ENCODE measurements around the gene DAND5.

DAND5 gene, protein sequence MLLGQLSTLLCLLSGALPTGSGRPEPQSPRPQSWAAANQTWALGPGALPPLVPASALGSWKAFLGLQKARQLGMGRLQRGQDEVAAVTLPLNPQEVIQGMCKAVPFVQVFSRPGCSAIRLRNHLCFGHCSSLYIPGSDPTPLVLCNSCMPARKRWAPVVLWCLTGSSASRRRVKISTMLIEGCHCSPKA

DNA sequence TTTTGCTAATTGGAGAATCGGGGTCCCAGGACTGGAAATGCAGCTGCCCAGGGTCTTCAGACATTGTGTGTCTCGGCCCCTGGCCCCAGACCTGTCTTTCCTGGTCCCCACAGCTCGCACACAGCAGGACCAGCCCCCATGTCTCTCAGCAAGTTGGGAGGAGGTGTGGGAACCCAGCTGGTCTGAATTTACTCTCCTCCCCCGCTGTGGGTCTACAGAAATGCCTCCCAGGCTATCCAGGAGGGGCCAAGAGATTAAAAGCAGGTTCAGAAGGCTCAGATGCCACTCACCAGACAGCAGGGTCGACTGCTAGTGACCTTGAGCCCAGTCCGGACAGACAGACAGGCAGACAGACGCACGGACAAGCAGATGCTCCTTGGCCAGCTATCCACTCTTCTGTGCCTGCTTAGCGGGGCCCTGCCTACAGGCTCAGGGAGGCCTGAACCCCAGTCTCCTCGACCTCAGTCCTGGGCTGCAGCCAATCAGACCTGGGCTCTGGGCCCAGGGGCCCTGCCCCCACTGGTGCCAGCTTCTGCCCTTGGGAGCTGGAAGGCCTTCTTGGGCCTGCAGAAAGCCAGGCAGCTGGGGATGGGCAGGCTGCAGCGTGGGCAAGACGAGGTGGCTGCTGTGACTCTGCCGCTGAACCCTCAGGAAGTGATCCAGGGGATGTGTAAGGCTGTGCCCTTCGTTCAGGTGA lies at the start of gene DAND5:
TSS of gene DAND5 (plus strand) at position 285 of the 697 bp plus-strand sequence. CDS start at position 370, 85 bp downstream.
- no peak for DNase-seq (ENCODE audit: low read depth)
- no peak within 1 kb of the TSS for H3K4me3 ChIP-seq (ENCODE audit: low read depth, low read length)

DNA sequence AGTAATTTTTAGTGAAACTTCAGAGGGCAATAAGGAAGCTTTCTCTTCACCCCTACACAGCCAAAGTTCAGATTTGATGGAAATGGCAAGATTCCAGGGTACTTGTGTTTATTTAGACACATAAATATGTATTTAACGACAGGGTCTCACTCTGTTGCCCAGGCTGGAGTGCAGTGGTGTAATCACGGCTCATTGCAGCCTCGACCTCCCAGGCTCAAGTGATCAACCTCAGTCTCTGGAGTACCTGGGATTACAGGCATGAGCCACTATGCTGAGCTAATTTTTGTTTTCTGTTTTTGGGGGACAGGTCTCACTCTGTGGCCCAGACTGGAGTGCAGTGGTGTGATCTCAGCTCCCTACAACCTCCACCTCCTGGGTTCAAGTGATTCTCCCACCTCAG lies 48.3 kb upstream of the DAND5 start:
- no peak overlapping the region for H3K4me3 ChIP-seq (ENCODE audit: low read depth, low read length)
- TF ChIP-seq, protein P1, sequence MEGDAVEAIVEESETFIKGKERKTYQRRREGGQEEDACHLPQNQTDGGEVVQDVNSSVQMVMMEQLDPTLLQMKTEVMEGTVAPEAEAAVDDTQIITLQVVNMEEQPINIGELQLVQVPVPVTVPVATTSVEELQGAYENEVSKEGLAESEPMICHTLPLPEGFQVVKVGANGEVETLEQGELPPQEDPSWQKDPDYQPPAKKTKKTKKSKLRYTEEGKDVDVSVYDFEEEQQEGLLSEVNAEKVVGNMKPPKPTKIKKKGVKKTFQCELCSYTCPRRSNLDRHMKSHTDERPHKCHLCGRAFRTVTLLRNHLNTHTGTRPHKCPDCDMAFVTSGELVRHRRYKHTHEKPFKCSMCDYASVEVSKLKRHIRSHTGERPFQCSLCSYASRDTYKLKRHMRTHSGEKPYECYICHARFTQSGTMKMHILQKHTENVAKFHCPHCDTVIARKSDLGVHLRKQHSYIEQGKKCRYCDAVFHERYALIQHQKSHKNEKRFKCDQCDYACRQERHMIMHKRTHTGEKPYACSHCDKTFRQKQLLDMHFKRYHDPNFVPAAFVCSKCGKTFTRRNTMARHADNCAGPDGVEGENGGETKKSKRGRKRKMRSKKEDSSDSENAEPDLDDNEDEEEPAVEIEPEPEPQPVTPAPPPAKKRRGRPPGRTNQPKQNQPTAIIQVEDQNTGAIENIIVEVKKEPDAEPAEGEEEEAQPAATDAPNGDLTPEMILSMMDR (IDR thresholded peaks at IDR 0.05; ENCODE audit: control insufficient read depth, extremely low read depth, insufficient read depth): no peak
- no peak for DNase-seq (ENCODE audit: low read depth)

More for the DNA sequence above, at the start of gene DAND5:
- TF ChIP-seq, protein P1 (IDR thresholded peaks at IDR 0.05; ENCODE audit: control insufficient read depth, extremely low read depth, insufficient read depth): no peak

DNA sequence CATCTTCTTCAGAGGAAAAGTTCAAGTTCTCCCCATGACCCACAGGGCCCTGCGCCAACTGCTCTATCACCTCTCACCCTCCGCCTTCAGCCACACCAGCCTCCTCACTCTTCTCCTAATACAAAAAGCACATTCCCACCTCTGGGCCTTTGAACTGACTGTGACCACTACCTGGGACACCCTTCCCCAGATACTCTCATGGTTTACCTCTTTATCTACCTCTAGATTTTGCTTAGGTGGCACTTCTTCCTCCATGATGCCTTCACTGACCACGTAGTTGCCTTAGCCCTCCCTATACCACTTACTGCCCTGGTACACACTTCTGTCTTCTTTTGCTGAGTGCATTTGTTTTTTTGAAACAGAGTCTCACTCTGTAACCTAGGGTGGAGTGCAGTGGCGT lies 46.4 kb upstream of the DAND5 start:
- no peak overlapping the region for H3K4me3 ChIP-seq (ENCODE audit: low read depth, low read length)
- no peak for DNase-seq (ENCODE audit: low read depth)
- TF ChIP-seq, protein P1 (IDR thresholded peaks at IDR 0.05; ENCODE audit: control insufficient read depth, extremely low read depth, insufficient read depth): no peak

DNA sequence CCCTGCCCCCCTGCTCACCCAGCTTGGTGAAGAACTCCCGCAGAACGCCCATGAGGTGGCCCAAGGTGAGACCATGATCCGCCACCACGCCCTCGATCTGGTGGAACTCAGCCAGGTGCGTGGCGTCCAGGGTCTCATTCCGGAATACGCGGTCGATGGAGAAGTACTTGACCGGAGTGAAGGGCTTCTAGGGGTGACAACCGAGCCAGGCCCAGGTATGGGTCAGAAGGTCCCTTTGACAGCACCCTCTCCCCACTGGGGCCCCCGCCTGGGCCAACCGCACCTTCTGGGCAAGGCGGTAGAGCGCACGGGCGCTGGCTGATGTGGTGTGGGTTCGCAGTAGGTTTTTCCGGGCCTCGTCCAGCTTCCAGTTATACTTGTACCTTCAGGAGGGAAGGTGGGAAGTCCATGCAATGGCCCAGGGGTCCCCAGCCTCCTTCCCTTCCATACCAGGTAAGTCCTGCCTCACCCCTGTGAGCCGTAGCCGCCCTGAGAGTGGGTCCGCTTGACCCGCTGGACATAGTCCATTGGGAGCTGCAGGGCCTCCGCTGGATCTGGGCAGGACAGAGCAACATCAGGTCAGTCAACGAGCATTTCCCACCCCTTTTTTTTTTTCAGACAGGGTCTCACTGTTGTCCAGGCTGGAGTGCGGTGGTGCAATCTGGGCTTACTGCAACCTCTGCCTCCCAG lies 44.6 kb upstream of the DAND5 start:
- TF ChIP-seq, protein P1 (IDR thresholded peaks at IDR 0.05; ENCODE audit: control insufficient read depth, extremely low read depth, insufficient read depth): no peak
- no peak overlapping the region for H3K4me3 ChIP-seq (ENCODE audit: low read depth, low read length)
- no peak for DNase-seq (ENCODE audit: low read depth)

DNA sequence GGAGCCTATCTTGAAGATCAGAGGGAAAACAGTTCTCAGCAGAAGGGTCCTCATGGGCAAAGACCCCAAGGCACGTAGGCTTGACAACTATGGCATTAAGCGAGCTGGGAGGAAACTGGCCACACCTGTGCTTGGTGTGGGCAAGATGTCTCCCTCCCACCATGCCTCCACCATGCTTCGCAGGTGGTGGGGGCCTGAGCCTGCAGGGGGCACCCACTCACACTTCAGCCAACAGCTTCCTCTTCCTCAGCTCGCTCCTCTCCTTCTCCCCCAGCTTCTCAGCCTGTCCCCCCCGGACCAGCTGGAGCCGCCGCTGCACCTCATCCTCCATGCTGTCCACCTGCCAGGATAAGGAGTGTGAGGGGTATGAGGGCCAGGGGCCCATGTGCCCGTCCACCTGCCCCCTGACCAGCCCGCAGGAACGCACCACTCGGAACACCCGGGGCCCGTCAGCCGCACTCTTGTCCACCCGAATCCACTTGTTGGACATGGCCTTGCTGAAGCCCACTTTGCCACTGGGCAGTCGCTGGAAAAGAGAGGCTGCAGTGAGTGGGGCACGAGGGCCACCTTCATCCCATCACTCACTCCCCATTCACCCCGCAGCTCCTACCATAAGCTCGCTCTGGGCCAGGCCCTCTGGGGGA lies 39.3 kb upstream of the DAND5 start:
- TF ChIP-seq, protein P1 (IDR thresholded peaks at IDR 0.05; ENCODE audit: control insufficient read depth, extremely low read depth, insufficient read depth): no peak
- no peak overlapping the region for H3K4me3 ChIP-seq (ENCODE audit: low read depth, low read length)
- DNase-seq (ENCODE audit: low read depth): no peak

DNA sequence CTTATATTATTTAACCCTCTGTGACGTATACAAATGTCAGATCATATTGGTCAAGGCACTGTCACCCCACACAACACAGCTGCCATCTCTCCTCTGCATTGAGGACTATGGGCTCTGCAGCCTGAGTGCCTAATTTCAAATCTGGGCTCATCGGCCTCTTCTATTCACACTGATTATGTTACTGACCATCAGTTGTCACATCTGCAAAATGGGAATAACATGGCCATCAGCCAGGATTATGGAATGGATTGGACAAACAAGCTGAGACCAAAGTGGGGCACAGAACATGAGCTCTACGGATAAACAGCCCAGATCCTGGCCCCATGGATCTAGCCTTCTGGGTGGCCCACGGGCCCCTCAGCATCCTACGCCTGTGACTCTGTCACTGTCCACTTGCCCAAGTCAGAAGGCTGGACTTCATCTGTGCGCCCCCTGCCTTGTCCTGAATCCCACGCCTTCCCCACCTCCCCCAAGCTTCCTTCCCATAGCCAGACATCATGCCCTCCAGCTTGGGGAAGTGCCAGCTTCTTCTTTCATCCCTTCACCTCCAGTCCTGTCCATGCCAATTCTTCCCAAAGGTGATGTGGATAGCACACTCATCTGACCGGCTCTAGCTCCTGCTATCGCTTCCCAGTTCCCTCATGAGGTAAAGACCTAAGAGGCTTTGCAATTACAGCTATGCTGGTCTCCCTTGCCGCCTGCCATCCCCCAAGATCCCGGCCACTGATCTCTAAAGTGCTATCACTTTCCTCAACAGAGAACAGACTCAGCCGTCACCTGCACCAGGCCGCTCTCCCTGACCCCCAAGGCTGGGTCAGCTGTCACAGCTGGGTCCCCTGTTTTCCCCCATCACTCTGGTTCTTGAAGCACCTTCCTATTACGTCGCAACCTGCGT lies 36.7 kb upstream of the DAND5 start:
- no peak for DNase-seq (ENCODE audit: low read depth)
- TF ChIP-seq, protein P1 (IDR thresholded peaks at IDR 0.05; ENCODE audit: control insufficient read depth, extremely low read depth, insufficient read depth): no peak
- peak overlapping the region; percentile 91 for H3K4me3 ChIP-seq (ENCODE audit: low read depth, low read length)
